ENCODE measurements around the gene SLC6A16. TPM values are rescaled to one million over a fixed set of nuclear protein-coding genes. Genes with fewer than 3 reads are reported as not detected.

SLC6A16 gene
- total RNA-seq, 1 donor from 2014 or later, result 0.67 TPM

- intact Hi-C loops (cut with DNase I), result no loop called here
- no peak for DNase-seq (ENCODE audit: low spot score)
These were observed 23.6 kb upstream of the SLC6A16 start for GRCh38 chr19:49348305-49349189.

GRCh38 chr19:49347835-49348234 lies 22.8 kb upstream of the SLC6A16 start:
- no peak for DNase-seq (ENCODE audit: low spot score)
- intact Hi-C loops (cut with DNase I), result no loop called here

DNA sequence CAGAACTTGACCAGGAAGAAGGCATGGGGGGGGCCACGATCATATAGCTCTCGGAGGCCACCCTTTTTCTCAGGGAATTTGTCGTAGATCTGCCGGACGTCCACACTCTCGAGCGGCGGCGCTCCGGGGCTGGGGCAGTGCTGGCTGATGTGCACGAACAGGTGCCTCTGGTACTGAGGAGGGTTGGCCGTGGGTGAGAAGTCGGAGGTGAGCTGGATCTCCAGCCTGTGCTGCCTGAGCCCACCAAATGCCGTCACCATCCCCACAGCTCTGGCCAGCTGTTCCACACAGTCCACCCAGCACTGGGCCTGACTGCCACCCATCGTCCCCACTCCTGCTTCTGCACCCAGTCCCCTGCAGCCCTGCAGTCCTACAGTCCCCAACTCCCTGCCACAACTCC lies 22.2 kb upstream of the SLC6A16 start:
- DNase-seq (ENCODE audit: low spot score), result no peak

DNA sequence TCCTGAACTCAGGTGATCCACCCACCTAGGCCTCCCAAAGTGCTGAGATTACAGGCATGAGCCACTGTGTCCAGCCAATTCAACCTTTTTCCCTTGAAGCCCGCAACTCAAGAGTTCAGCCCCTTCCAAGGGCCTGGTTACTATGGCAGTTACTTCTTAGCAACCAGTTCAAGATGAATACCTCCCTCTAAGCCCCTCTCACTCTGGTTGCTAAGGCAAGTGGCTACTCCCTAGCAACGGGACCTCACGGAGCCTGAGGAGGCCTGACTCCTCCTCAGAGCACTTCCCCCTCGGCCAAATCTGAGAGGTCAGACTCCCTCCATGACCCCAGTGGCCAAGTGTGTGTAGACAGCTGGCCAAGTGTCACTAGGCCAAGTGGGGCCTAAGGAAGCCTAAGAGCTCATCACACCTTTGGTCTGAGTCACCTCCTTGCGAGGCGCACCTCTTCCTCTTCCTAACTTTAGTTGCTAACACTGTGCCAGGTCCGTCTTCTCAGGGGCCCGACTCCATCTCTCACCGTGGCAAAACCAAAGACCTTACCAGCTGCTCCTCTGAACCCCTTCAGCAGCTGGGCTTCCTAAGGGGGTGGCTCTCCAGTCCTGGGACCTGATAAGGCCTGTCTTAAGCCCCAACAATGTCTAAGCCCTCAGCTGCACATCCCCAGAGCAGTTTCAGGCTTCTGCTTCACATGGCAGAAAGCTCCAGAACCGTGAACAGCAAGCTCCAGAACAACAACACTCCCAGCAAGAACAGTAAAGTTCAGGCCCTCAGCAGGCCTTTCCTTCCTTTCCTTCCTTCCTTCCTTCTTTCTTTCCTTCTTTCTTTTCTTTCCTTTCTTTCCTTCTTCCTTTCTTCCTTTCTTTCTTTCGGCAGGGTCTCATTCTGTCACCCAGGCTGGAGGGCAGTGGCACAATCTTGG lies 19.8 kb upstream of the SLC6A16 start:
- intact Hi-C loops (cut with DNase I), result no loop called here
- DNase-seq (ENCODE audit: low spot score), result no peak

More for the DNA sequence above, 22.2 kb upstream of the SLC6A16 start:
- intact Hi-C loops (cut with DNase I), result no loop called here

DNA sequence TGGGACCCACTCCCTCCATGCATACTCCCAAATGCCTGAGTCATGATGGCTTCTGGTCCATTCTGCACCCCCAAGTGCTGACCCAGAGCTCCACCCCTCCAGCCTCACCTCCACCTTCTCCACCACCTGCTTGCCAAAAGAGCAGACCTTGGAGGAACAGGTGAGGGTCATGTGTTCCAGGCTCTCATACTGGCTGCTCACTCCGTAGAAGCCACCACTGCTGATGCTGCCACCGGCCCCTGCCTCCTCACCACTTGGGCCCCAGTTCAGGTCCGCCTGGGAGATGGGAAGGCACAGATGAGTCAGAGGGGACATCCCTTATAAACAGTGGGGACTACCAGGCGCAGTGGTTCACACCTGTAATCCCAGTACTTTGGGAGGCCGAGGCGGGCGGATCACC lies 18.1 kb upstream of the SLC6A16 start:
- intact Hi-C loops (cut with DNase I), result no loop called here
- peak; percentile 69 for DNase-seq (ENCODE audit: low spot score)

DNA sequence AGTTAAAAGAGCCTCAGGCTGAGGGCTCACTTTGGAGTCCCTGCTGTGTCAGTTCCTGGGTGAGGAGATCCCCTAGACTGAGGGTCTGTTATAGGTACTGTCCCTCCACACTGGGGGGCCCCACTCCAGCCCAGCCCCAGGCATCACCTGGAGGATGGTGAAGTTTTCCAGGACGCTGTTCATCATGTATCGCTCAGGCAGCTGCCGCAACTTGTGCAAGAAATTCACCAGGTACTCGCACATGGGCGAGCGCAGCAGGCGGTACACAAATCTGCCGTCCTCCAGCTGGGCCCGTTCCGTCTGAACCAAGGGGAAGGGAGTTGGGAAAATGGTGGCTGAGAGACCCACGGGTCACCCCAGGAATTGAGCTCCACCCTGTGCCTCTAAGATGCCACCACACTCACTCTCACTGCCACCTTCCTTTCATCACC lies 17.3 kb upstream of the SLC6A16 start:
- intact Hi-C loops (cut with DNase I), result no loop called here
- peak; percentile 35 for DNase-seq (ENCODE audit: low spot score)

DNA sequence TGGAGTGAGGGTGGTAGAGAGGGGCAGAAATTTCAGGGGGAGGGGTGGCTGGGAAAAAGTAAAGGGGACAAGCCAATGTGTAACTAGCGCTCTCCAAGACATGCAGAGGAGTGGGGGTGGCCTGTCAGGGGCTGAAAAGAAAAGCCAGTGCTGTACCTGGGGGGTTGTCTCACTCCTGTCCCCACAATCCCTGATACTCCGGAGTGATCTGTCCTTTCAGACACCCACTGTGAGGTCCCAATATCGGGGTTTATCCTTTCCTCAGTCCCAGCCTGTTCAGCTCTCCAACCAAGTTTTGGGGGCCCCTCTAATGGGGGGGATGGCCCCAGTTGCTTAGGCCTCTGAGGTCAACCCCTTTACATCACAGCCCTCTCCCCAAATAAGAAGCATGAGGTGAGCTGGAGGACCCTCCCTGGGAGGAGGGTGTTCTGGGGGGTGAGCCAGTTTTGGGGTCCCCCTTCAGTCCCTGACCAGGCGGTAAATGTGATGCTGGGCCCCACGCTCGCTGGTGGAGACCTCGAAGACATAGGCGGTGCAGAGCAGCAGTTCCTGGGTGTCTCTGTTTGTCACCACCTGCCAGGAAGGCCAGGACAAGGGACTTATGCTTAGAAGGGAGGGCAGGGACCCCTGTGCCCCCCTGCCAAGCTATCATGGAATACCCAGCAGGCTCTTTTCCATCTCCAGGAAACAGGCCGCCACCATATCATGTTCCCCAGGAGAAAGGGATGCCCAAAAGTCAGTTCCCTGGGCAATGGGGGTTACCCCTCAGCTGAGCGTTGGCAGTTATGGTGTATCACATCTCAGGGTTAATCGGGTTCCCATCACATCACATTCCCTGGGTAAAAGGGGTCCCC lies 16.1 kb upstream of the SLC6A16 start:
- intact Hi-C loops (cut with DNase I), result loop anchor here (2.0 kb wide), 1 partner anchor 20 kb away; no protein-coding TSS in a partner anchor
- DNase-seq (ENCODE audit: low spot score), result peak; percentile 60

DNA sequence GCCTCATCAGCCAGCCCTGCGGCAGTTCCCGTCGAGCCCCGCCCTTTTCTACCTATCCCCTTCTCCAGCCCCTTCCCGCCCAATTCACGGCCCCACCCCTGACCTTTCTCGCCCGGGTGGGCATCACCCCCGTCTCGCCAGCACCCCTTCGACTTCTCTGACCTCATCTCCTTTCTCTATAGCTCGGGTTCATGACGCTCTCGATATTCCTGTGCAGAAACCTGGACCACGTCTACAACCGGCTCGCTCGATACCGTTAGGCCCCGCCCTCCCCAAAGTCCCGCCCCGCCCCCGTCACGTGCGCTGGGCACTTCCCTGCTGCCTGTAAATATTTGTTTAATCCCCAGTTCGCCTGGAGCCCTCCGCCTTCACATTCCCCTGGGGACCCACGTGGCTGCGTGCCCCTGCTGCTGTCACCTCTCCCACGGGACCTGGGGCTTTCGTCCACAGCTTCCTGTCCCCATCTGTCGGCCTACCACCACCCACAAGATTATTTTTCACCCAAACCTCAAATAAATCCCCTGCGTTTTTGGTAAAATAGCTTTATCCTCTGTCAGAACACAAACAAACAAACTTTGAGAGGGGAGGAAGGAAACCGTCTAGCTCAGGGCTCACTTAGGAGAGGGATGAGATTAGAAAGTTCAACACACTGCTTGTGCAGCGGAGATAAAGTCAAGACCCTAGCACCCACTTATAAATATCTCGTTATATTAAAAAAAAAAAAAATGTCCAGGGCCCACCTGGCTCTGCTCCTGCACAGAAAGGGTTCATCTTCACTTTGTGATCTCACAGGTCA lies 15.3 kb upstream of the SLC6A16 start:
- DNase-seq (ENCODE audit: low spot score), result peak; percentile 77
- intact Hi-C loops (cut with DNase I), result loop anchor here (2.0 kb wide), 1 partner anchor 21 kb away; no protein-coding TSS in a partner anchor

- intact Hi-C loops (cut with DNase I), result loop anchor here (2.0 kb wide), 1 partner anchor 21 kb away; no protein-coding TSS in a partner anchor
- DNase-seq (ENCODE audit: low spot score), result peak; percentile 90
These were observed 14.5 kb upstream of the SLC6A16 start for GRCh38 chr19:49339301-49340068.

- intact Hi-C loops (cut with DNase I), result no loop called here
- peak; percentile 75 for DNase-seq (ENCODE audit: low spot score)
These were observed 13.8 kb upstream of the SLC6A16 start for GRCh38 chr19:49338691-49339300.

- DNase-seq (ENCODE audit: low spot score), result no peak
- intact Hi-C loops (cut with DNase I), result no loop called here
These were observed 13.2 kb upstream of the SLC6A16 start for GRCh38 chr19:49338023-49338677.

GRCh38 chr19:49337267-49338022 lies 12.5 kb upstream of the SLC6A16 start:
- intact Hi-C loops (cut with DNase I), result no loop called here

GRCh38 chr19:49336482-49337266 lies 11.7 kb upstream of the SLC6A16 start:
- no peak for DNase-seq (ENCODE audit: low spot score)
- intact Hi-C loops (cut with DNase I), result no loop called here

More at GRCh38 chr19:49337267-49338022, 12.5 kb upstream of the SLC6A16 start:
- no peak for DNase-seq (ENCODE audit: low spot score)

GRCh38 chr19:49335784-49336481 lies 10.9 kb upstream of the SLC6A16 start:
- intact Hi-C loops (cut with DNase I), result no loop called here
- DNase-seq (ENCODE audit: low spot score), result no peak

Data from cardiac septum (tissue), 1 donor.